Astrocyte of the cerebellum (primary cell): ENCODE measurements around the gene HSD17B11.
"Not testable (repeated sequence)": the region's sequence is repeated elsewhere in the genome, so short reads cannot be mapped to it uniquely, and the experiment has no call there.

ENCODE experiments used
- DNase-seq: peaks from one replicate; pipeline ENCODE4 v3.0.0-alpha.2; 2011; ENCODE audit warnings: low read depth
- H3K4me3 ChIP-seq: 2 replicates; pipeline ENCODE4 v1.5.1; 2011; ENCODE audit warnings: mild to moderate bottlenecking, low read depth, low read length, moderate library complexity
- CTCF ChIP-seq: IDR thresholded peaks from 2 replicates; pipeline ENCODE4 v1.5.1; 2012; ENCODE audit warnings: low read length, low read depth, moderate library complexity, mild to moderate bottlenecking; ENCODE audit errors: missing control alignments
- in situ Hi-C: cut with HindIII; loops from 2 replicates; pipeline ENCODE4 v1.10.0; 2017; ENCODE audit warnings: low sequenced_read_pairs

The HSD17B11 gene

GRCh38 chr4:87425711-87426110 is 34.7 kb upstream of the HSD17B11 start:
- no peak for TF ChIP-seq CTCF
- in situ Hi-C loops: no loop called here
- DNase-seq: no peak
- no peak overlapping the region for H3K4me3 ChIP-seq

- in situ Hi-C loops, DNase-seq: not testable (repeated sequence)
- peak overlapping the region; percentile 76 for H3K4me3 ChIP-seq
These were observed 33.1 kb upstream of the HSD17B11 start for GRCh38 chr4:87424099-87424543.

- peak overlapping the region; percentile 76 for H3K4me3 ChIP-seq
- no peak for DNase-seq
- in situ Hi-C loops: no loop called here
- TF ChIP-seq CTCF: no peak
These were observed 32.5 kb upstream of the HSD17B11 start for GRCh38 chr4:87423317-87424098.

GRCh38 chr4:87422104-87423052 is 31.4 kb upstream of the HSD17B11 start, which contains the start of gene NUDT9:
NUDT9 (plus strand) TSS chr4:87422573; CDS start chr4:87422906, 333 bp downstream.
- in situ Hi-C loops: no loop called here
- no peak for TF ChIP-seq CTCF
- H3K4me3 ChIP-seq: peak within 1 kb of the TSS; percentile 76
- DNase-seq: peak; percentile 88

- TF ChIP-seq CTCF: no peak
- in situ Hi-C loops: no loop called here
- no peak for DNase-seq
These were observed 29.4 kb upstream of the HSD17B11 start for GRCh38 chr4:87420276-87420830.

GRCh38 chr4:87419578-87420249 is 28.7 kb upstream of the HSD17B11 start:
- no peak overlapping the region for H3K4me3 ChIP-seq
- DNase-seq: no peak
- in situ Hi-C loops: no loop called here
- no peak for TF ChIP-seq CTCF

More at GRCh38 chr4:87420276-87420830, 29.4 kb upstream of the HSD17B11 start:
- no peak overlapping the region for H3K4me3 ChIP-seq

GRCh38 chr4:87418410-87418809 is 27.4 kb upstream of the HSD17B11 start:
- DNase-seq, H3K4me3 ChIP-seq, in situ Hi-C loops: not testable (repeated sequence)
